HG03064 (cell line): Measurements from ENCODE around the gene GLRX3.
"Not testable (repeated sequence)": the region's sequence is repeated elsewhere in the genome, so short reads cannot be mapped to it uniquely, and the experiment has no call there.

Experiments used
- ATAC-seq: cut with Tn5 transposase; IDR thresholded peaks from one replicate; pipeline ENCODE4 v1.9.1; 2021; ENCODE audit warnings: low read depth; ENCODE audit not compliant: unreplicated experiment

GLRX3 gene

GRCh38 chr10:130188195-130189175, 52.3 kb downstream of the GLRX3 start:
- ATAC-seq: no peak

DNA sequence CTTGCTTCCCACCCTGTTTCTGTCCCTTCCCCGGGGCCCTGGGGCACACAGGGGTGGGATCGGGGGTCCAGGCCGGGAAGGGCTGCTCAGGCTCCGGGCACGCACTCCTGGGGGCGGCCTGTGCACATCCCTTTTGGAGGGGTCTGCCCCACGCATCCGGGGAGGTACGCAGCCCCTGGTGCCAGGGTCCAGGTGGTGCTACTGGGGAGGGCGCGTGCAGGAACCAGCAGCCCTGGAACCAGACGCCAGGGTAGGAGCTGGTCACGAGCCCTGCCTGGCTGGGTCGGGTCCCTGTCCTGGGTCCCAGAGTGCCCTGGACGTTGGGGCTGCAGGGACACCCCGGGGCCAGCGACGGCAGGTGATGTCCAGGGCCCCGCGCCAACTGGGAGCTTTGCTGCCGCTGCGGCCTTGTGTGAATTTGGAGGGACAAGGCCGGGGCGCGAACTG, 53.4 kb downstream of the GLRX3 start:
- no peak for ATAC-seq

DNA sequence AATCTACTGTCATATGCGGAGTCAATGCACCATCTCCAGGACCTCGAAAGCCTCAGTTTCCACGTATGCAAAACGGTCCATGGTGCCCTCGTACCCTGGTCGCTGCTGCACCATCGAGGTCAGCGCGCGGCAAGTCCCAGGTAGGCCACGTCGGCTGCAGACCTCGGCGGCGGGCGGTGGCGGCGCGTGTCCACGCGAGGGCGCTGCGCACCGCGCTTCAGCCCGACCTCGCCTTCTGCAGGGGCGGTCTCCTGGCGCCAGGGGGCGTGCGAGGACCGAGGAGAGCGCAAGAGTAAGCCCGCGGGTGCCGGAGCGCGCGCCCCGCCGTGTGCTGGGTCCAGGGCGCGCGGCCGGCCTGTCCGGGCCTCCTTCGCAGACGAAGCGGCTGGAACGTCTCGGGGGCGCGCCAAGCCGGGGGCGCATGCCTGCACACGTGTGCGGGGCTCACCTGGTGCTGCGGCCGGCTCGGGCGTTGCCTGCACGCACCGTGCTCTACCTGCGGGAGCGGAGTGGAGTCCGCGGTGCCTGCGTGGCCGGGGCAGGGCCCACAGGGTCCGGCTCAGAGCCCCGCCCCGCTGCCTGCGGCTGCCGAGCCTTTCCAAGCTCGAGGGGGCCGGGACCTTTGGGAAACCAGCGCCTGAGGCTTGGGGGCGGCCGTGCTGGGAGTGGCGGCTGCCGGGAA, 54.0 kb downstream of the GLRX3 start:
- ATAC-seq: peak; percentile 89

GRCh38 chr10:130190737-130191115, 54.5 kb downstream of the GLRX3 start:
- no peak for ATAC-seq

DNA sequence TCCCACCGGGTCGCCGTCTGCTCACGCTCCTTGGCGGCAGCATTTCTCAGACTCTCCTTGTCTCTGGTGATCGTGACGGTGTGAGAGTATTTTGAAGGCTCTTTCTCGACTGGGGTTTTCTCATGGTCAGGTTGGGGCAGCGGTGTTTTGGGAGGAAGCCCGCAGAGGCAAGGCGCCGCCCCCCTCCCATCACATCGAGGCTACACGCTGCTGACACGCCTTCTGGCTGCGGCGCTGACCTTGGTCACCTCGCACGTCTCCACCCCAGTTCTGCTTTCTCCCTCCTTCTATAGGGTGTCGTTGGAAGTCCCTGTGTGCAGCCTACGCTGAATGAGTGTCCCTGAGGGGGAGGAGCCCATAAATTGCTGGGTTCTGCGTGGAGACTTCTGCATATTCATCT, 55.2 kb downstream of the GLRX3 start:
- no peak for ATAC-seq

- ATAC-seq: no peak
These were observed 56.2 kb downstream of the GLRX3 start for GRCh38 chr10:130192276-130192848.

DNA sequence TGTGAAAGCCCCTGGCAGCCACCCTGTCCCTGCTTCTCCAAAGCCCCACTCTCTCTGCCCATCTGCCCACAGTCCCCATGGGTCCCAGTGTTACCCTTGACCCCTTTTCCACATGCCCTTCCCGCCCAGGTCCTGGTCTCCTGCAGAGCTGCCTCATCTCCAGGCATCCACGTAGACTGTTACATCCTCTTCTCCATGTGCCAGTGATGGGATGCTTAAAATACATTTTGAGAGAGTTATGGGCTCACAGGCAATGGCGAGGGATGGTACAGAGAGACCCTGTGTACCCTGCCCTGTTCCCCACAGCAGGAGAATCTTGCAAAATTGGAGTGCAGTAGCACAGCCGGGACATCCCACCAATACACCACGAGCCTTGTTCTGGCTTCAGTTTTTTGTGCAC, 56.8 kb downstream of the GLRX3 start:
- ATAC-seq: no peak

DNA sequence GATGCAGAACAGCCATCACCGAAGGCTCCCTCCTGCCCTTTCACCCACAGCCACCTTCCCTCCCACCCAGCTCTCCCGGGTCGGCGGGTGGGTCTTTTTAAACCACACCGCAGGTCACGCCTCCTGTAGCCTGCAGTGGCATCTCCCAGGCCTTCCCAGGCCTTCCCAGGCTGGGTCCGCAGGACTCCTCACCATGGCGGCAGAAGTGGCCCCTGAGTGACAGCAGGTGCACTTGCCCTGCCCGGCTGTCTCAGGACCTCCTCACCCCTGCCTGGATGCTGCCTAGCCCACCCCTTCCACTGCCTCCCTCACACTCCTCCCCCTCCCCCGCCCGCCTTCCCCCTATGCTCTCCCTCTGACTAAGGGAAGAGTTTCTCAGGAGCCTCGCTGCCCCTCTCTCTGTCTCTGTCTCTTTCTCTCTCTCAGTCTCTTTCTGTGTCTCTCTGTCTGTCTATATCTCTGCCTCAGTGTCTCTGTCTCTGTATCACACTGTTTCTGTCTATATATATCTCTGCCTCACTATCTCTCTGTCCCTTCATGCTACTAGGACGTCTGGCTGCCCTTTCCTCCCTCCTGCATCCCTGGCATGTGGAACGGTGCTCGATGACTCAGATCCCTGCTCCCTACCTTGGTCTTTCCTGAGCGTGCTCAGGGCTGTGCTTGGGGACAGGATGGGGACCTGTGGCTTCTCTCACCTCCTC, 57.5 kb downstream of the GLRX3 start:
- ATAC-seq: no peak

DNA sequence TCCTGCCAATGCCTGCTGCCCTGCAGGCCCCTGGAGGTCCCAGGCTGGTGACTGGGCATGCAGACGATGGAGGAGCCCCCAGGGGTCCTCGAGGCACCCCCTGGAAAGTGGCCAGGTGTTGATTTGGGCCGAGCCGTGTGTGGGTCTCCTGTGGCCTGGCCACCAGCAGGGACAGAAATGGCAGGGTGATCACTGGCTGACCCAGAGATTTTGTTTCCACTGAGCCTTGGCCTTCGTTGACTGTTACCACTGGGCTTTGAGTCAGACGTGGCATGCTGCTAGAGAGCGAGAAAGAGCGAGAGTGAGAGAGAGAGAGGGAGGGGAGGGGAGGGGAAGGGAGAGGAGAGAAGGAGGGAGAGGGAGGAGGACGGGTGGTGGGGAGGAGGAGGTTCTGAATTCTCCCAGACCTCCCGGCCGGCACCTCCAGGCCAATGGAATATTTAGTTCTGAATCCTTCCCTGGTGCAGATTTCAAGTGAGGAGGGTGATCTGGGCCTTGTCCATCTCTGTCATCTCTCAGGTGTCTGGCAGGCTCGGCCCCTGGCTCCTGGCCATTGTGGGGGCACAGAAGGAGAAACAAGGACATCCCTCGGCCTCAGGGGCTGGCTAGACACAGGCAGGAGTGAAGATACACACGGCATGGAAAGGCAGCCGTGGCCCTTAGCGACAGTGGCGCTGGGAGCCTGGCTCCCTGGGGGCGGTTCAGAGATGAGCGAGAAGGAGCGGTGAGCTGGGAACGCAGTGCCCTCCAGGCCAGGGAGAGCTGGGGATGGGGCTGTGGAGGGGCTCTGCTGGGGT, 58.2 kb downstream of the GLRX3 start:
- no peak for ATAC-seq

DNA sequence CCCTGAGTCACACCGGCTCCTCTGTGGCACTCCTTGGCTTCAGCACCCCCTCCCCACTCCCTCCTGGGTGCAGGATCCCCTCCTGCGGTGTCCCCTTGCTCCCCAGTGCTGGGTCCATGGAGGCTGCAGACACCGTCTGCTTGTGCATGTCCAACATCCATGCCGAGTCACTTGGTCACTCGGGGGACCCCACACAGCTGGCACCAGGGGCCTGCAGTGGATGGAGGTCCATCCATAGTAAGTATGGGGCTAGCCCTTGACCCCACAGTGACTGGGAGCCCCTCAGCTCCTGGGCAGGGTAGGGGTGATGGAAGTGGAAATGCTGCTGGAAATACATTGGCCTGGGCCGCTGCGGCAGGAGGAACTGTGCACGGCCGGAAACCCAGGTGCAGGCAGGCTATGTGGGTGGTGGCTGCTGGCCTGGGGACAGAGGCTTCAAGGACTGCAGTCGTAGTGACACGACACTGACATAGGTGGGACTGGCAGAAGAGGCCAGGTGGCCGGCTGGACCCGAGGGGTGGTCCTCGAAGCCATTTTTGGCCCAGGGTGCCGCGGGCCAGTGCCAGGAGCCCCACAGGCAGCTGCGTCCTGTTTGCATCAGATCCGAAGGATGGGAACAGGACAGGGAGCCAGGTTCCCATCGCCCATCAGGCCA, 58.9 kb downstream of the GLRX3 start:
- ATAC-seq: no peak

- ATAC-seq: no peak
These were observed 59.6 kb downstream of the GLRX3 start for GRCh38 chr10:130195746-130196294.

GRCh38 chr10:130196511-130197487, 60.6 kb downstream of the GLRX3 start:
- ATAC-seq: no peak

- no peak for ATAC-seq
These were observed 62.5 kb downstream of the GLRX3 start for GRCh38 chr10:130198651-130199050.

- no peak for ATAC-seq
These were observed 64.2 kb downstream of the GLRX3 start for GRCh38 chr10:130200179-130201042.

DNA sequence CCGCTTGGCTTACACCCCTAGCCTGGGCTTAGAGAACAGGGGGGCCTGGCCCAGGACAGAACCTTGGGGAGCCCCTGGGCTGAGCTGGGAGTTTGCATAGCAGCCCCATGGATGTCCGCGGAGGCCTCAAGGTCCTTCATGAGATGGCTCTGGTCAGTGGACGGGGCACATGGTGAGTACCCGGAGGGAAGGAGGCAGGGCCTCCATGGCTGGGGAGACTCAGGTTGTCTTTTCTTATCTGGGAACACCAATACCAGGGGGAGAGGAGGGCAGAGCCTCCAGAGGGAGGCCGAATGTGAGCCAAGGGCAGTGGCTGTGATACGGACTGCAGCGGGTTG, 64.8 kb downstream of the GLRX3 start:
- ATAC-seq: no peak

- not testable (repeated sequence) for ATAC-seq
These were observed 66.0 kb downstream of the GLRX3 start for GRCh38 chr10:130202150-130202549.

- ATAC-seq: no peak
These were observed 66.9 kb downstream of the GLRX3 start for GRCh38 chr10:130202984-130203621.
